IMR-90 (cell line): ENCODE results near the gene RBKS. TPM values are rescaled to one million over a fixed set of nuclear protein-coding genes. Genes with fewer than 3 reads are reported as not detected.

Experiments
- ATAC-seq: fragments of 200-7000 bp; cut with Tn5 transposase; 2 replicates; pipeline ENCODE4 v1.9.1; 2020; ENCODE audit warnings: low read depth, mild to moderate bottlenecking, moderate library complexity
- BruUV-seq: library from RNA; stranded (reverse); fragments of 400-500 nt; replicated peaks from 2 replicates; lab custom pipeline; 2021; lab: Mats Ljungman, UMichigan
- CTCF ChIA-PET: fragments of 300-600 bp; formaldehyde crosslinking; extraction: SDS; loops from one replicate; lab custom pipeline; 2021; ENCODE audit warnings: antibody characterized with exemption; lab: Yijun Ruan, JAX
- POLR2A ChIA-PET: fragments of 300-600 bp; sonication (Branson Sonifier 250); formaldehyde crosslinking; loops from one replicate; lab custom pipeline; 2022; ENCODE audit warnings: antibody characterized with exemption; ENCODE audit not compliant: unreplicated experiment; lab: Charles Lee
- DNase-seq: peaks from one replicate; pipeline ENCODE4 v3.0.0; 2013
- H2AFZ ChIP-seq: replicated peaks from 2 replicates; pipeline ENCODE3; 2013; ENCODE audit warnings: low read length, mild to moderate bottlenecking; ENCODE audit not compliant: poor library complexity
- H2AK5ac ChIP-seq: 2 replicates; pipeline ENCODE4 v1.6.1; 2013; ENCODE audit warnings: low read depth, low read length, inconsistent platforms
- H2AK9ac ChIP-seq: replicated peaks from 2 replicates; pipeline ENCODE3; 2013; ENCODE audit warnings: mild to moderate bottlenecking, low read depth, low read length, moderate library complexity; ENCODE audit not compliant: poor library complexity
- H2BK120ac ChIP-seq: 2 replicates; pipeline ENCODE4 v1.6.1; 2013; ENCODE audit warnings: low read depth, low read length, inconsistent platforms
- H2BK15ac ChIP-seq: 3 replicates; pipeline ENCODE4 v1.6.1; 2013; ENCODE audit warnings: low read depth, low read length, inconsistent platforms
- H2BK20ac ChIP-seq: 2 replicates; pipeline ENCODE4 v1.6.1; 2013; ENCODE audit warnings: low read depth, mild to moderate bottlenecking, inconsistent platforms, low read length, moderate library complexity
- H2BK5ac ChIP-seq: 2 replicates; pipeline ENCODE4 v1.6.1; 2013; ENCODE audit warnings: mild to moderate bottlenecking, low read depth, low read length, inconsistent platforms; ENCODE audit not compliant: poor library complexity, severe bottlenecking
- H3K14ac ChIP-seq: replicated peaks from 2 replicates; pipeline ENCODE4 v1.6.1; 2013; ENCODE audit warnings: low read depth, low read length, inconsistent platforms
- H3K18ac ChIP-seq: 2 replicates; pipeline ENCODE4 v1.6.1; 2013; ENCODE audit warnings: low read depth, low read length, control low read depth
- H3K23ac ChIP-seq: 2 replicates; pipeline ENCODE4 v1.6.1; 2013; ENCODE audit warnings: low read depth, low read length, inconsistent platforms
- H3K27ac ChIP-seq: 2 replicates; pipeline ENCODE4 v1.5.1; 2013; ENCODE audit warnings: mild to moderate bottlenecking, control low read depth, low read length; ENCODE audit not compliant: insufficient read depth
- H3K27me3 ChIP-seq: 2 replicates; pipeline ENCODE4 v1.6.1; 2013; ENCODE audit warnings: low read length; ENCODE audit not compliant: control insufficient read depth, insufficient read depth
- H3K36me3 ChIP-seq: 2 replicates; pipeline ENCODE4 v1.6.1; 2013; ENCODE audit warnings: low read length, mixed read lengths; ENCODE audit not compliant: control insufficient read depth, insufficient read depth
- H3K4ac ChIP-seq: 2 replicates; pipeline ENCODE4 v1.6.1; 2013; ENCODE audit warnings: low read depth, low read length, inconsistent platforms
- H3K4me1 ChIP-seq: 2 replicates; pipeline ENCODE4 v1.6.1; 2013; ENCODE audit warnings: low read length, mixed read lengths; ENCODE audit not compliant: control insufficient read depth, insufficient read depth
- H3K4me2 ChIP-seq: 2 replicates; pipeline ENCODE4 v1.6.1; 2013; ENCODE audit warnings: low read depth, mild to moderate bottlenecking, control low read depth, low read length, moderate library complexity
- H3K4me3 ChIP-seq: 2 replicates; pipeline ENCODE4 v1.5.1; 2013; ENCODE audit warnings: low read depth, mild to moderate bottlenecking, control low read depth, low read length, moderate library complexity; ENCODE audit not compliant: insufficient read depth
- H3K56ac ChIP-seq: 2 replicates; pipeline ENCODE4 v1.6.1; 2013; ENCODE audit warnings: low read length, inconsistent platforms; ENCODE audit not compliant: insufficient read depth; ENCODE audit errors: extremely low read depth
- H3K79me1 ChIP-seq, 2 experiments: 2 replicates each; pipeline ENCODE4 v1.6.1; 2013; ENCODE audit warnings: low read length in 2 of 2, inconsistent platforms in 1 of 2, low read depth in 1 of 2
- H3K9ac ChIP-seq: 2 replicates; pipeline ENCODE4 v1.6.1; 2013; ENCODE audit warnings: low read depth, low read length, control low read depth
- H3K9me1 ChIP-seq: 2 replicates; pipeline ENCODE4 v1.6.1; 2013; ENCODE audit warnings: low read length, inconsistent platforms; ENCODE audit not compliant: insufficient read depth
- H3K9me3 ChIP-seq: 2 replicates; pipeline ENCODE4 v1.6.1; 2013; ENCODE audit warnings: low read length; ENCODE audit not compliant: control insufficient read depth, insufficient read depth
- H4K20me1 ChIP-seq: 2 replicates; pipeline ENCODE4 v1.6.1; 2013; ENCODE audit warnings: low read length, inconsistent platforms; ENCODE audit not compliant: insufficient read depth
- H4K5ac ChIP-seq: 2 replicates; pipeline ENCODE4 v1.6.1; 2013; ENCODE audit warnings: mild to moderate bottlenecking, low read depth, low read length, control low read depth
- H4K8ac ChIP-seq, 2 experiments: 2 replicates each; pipeline ENCODE4 v1.6.1; 2013; ENCODE audit warnings: low read depth in 2 of 2, low read length in 2 of 2, control low read depth in 1 of 2, inconsistent platforms in 1 of 2
- H4K91ac ChIP-seq: 2 replicates; pipeline ENCODE4 v1.6.1; 2013; ENCODE audit warnings: low read depth, low read length, inconsistent platforms; ENCODE audit not compliant: insufficient read depth
- BHLHE40 ChIP-seq: fragments of 150-350 bp; IDR thresholded peaks from 2 replicates; pipeline ENCODE4 v1.6.1; 2016; ENCODE audit warnings: mild to moderate bottlenecking, low read depth, low read length
- CEBPB ChIP-seq: IDR thresholded peaks from 2 replicates; pipeline ENCODE4 v1.6.1; 2012; ENCODE audit warnings: low read depth, low read length, improper control_type of control experiment
- CTCF ChIP-seq: conservative IDR thresholded peaks from 2 replicates; pipeline ENCODE4 v1.5.1; 2012; ENCODE audit warnings: mild to moderate bottlenecking, low read depth, low read length, improper control_type of control experiment
- ELK1 ChIP-seq: fragments of 150-350 bp; IDR thresholded peaks from 2 replicates; pipeline ENCODE4 v1.6.1; 2016; ENCODE audit warnings: low read depth, mild to moderate bottlenecking, low read length, moderate library complexity, borderline replicate concordance
- FOS ChIP-seq: fragments of 150-350 bp; IDR thresholded peaks from 2 replicates; pipeline ENCODE4 v1.6.1; 2016; ENCODE audit warnings: low read depth, low read length
- MAFK ChIP-seq: IDR thresholded peaks from 2 replicates; pipeline ENCODE4 v1.6.1; 2012; ENCODE audit warnings: low read depth, low read length, improper control_type of control experiment
- MAZ ChIP-seq: IDR thresholded peaks from 2 replicates; pipeline ENCODE4 v1.6.1; 2012; ENCODE audit warnings: low read depth, mild to moderate bottlenecking, low read length, improper control_type of control experiment, moderate library complexity, borderline replicate concordance
- MXI1 ChIP-seq: IDR thresholded peaks from 2 replicates; pipeline ENCODE4 v1.6.1; 2012; ENCODE audit warnings: low read depth, mild to moderate bottlenecking, low read length, moderate library complexity, borderline replicate concordance
- NFE2L2 ChIP-seq: fragments of 150-350 bp; IDR thresholded peaks from 2 replicates; pipeline ENCODE4 v1.6.1; 2016; ENCODE audit warnings: low read depth, mild to moderate bottlenecking, low read length
- POLR2A ChIP-seq: IDR thresholded peaks from 2 replicates; pipeline ENCODE4 v1.6.1; 2012; ENCODE audit warnings: mild to moderate bottlenecking, low read depth, low read length
- RAD21 ChIP-seq: IDR thresholded peaks from 2 replicates; pipeline ENCODE4 v1.6.1; 2012; ENCODE audit warnings: low read length, improper control_type of control experiment
- RCOR1 ChIP-seq: IDR thresholded peaks from 2 replicates; pipeline ENCODE4 v1.6.1; 2012; ENCODE audit warnings: mild to moderate bottlenecking, low read length, improper control_type of control experiment; ENCODE audit not compliant: insufficient replicate concordance
- SMC3 ChIP-seq: fragments of 150-350 bp; IDR thresholded peaks from 2 replicates; pipeline ENCODE4 v1.6.1; 2016; ENCODE audit warnings: low read depth, mild to moderate bottlenecking, antibody characterized with exemption, low read length, moderate library complexity
- USF2 ChIP-seq: fragments of 150-350 bp; IDR thresholded peaks from 2 replicates; pipeline ENCODE4 v1.6.1; 2017; ENCODE audit warnings: mild to moderate bottlenecking, antibody characterized with exemption, low read length, low read depth
- WGBS, 2 experiments: methylation state at CpG; one replicate each; pipeline versions ENCODE4 v1.1.5 to v1.1.7; 2013; ENCODE audit warnings: missing lambda C conversion rate in 2 of 2; ENCODE audit not compliant: insufficient read length in 1 of 2; ENCODE audit errors: extremely low coverage in 2 of 2; 5-methylcytosine and 5-hydroxymethylcytosine counted together
- dilution Hi-C: fragments of 300-500 bp; cut with HindIII; formaldehyde crosslinking; loops from one replicate; pipeline ENCODE4 v1.14.3; 2018; ENCODE audit warnings: low sequenced_read_pairs; ENCODE audit not compliant: unreplicated experiment
- in situ Hi-C: fragments of 300-500 bp; cut with MboI; formaldehyde crosslinking; loops from 3 replicates; pipeline ENCODE4 v1.14.3; 2019; ENCODE audit warnings: low sequenced_read_pairs, inconsistent platforms, mixed read lengths
- intact Hi-C: fragments of 100-400 bp; cut with micrococcal nuclease; formaldehyde crosslinking; loops from 2 replicates; pipeline ENCODE4 v1.10.0; 2022
- polyA plus RNA-seq, 3 experiments: library from polyadenylated mRNA; depleted of rRNA; stranded (reverse); fragments of >200 nt; gene quantifications; 2 replicates each; pipeline ENCODE4 v1.2.3, GENCODE V29; 2012; ENCODE audit warnings: low replicate concordance in 1 of 3
- total RNA-seq: library from RNA; depleted of rRNA; stranded (reverse); fragments of >200 nt; gene quantifications from 2 replicates; pipeline ENCODE4 v1.2.3, GENCODE V29; 2012

Gene RBKS
- total and polyA plus RNA-seq, 2 of the 4 experiments (the other 2 are of a cell fraction) = 1.1 to 1.4 TPM

DNA sequence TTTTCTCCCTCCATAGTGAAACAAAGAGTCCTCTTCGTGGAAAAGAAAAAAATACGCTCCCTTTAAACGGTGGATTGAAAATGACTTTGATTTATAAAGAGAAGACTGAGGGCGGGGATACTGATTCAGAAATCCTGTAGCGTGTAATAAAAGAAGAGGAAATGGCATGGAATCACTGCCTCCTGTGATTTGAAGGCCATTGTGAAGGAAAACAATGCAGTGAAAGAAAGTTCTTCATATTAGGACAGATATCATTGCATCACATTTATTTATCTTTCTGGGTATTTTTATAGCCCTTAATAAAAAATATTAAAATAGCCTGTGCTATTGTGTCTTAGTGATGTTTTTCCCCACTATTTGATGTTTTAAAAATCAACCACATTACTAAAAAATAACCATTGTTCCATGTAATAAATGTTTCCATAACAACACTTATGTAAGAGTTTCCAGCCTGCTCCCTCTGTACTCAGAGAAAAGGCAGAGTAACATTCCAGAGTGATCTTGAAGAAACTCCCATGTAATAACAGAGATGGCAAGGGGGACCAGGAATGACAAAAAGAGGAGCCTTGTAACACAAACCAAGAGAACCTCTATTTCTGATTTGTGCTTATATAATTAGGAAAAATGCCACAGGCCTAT is 110.7 kb downstream of the RBKS start:
- H3K4ac ChIP-seq = no peak overlapping the region
- no peaks in the 10 kb centered on the region for H4K20me1 ChIP-seq
- no peak overlapping the region for H4K91ac ChIP-seq
- H2BK120ac ChIP-seq = no peak overlapping the region
- H2BK15ac ChIP-seq = no peak overlapping the region
- no peak overlapping the region for H2AK9ac ChIP-seq
- H3K18ac ChIP-seq = no peak overlapping the region
- no peak overlapping the region for H2AK5ac ChIP-seq
- H3K9ac ChIP-seq = no peak overlapping the region
- H3K56ac ChIP-seq = no peak overlapping the region
- H3K79me1 ChIP-seq = peaks cover 16 to 68% of the 10 kb centered on the region in 2 experiments
- no peak overlapping the region for H3K14ac ChIP-seq
- H3K23ac ChIP-seq = no peak overlapping the region
- ChIA-PET CTCF (no interaction called here), POLR2A (no interaction called here)
- no peak overlapping the region for H4K5ac ChIP-seq
- no peak overlapping the region for H2BK5ac ChIP-seq
- ATAC-seq = no peak
- WGBS, 2 experiments = 80% methylated on average over 3 of the region's 5 CpGs; no CpG with 5 or more reads in 1 of the 2 experiments
- in situ Hi-C loops (no loop called here), intact Hi-C loops (loop anchor here (10.0 kb wide), 1 partner anchor 175 kb away; no protein-coding TSS in a partner anchor), dilution Hi-C loops (no loop called here)
- peaks cover 4% of the 10 kb centered on the region for H3K4me1 ChIP-seq
- H3K9me3 ChIP-seq = no peaks in the 10 kb centered on the region
- H4K8ac ChIP-seq = no peak overlapping the region
- no peak overlapping the region for H2BK20ac ChIP-seq
- H3K27me3 ChIP-seq = no peaks in the 10 kb centered on the region
- no TSS peak for BruUV-seq
- H3K4me2 ChIP-seq = no peak overlapping the region
- H3K27ac ChIP-seq = no peak overlapping the region
- TF ChIP-seq MXI1 (no peak), USF2 (no peak), RCOR1 (no peak), CTCF (no peak), RAD21 (no peak), BHLHE40 (no peak), MAZ (no peak), FOS (no peak), MAFK (no peak), SMC3 (no peak), POLR2A (no peak), ELK1 (no peak), CEBPB (no peak), NFE2L2 (no peak)
- no peak overlapping the region for H3K4me3 ChIP-seq
- no peak overlapping the region for H2AFZ ChIP-seq
- peaks cover 13% of the 10 kb centered on the region for H3K36me3 ChIP-seq
- no peak for DNase-seq
- peaks cover 10% of the 10 kb centered on the region for H3K9me1 ChIP-seq
